NCI-H345 treated with DMSO at 0.1 percent for 48 hours (cell line): ENCODE measurements around the gene KRTAP9-2.
"Not testable (repeated sequence)": the region's sequence is repeated elsewhere in the genome, so short reads cannot be mapped to it uniquely, and the experiment has no call there.

Experiments
- DNase-seq: peaks from one replicate; lab custom pipeline; 2025; ENCODE audit not compliant: unreplicated experiment; lab: John Stamatoyannopoulos, UW

The KRTAP9-2 gene

DNA sequence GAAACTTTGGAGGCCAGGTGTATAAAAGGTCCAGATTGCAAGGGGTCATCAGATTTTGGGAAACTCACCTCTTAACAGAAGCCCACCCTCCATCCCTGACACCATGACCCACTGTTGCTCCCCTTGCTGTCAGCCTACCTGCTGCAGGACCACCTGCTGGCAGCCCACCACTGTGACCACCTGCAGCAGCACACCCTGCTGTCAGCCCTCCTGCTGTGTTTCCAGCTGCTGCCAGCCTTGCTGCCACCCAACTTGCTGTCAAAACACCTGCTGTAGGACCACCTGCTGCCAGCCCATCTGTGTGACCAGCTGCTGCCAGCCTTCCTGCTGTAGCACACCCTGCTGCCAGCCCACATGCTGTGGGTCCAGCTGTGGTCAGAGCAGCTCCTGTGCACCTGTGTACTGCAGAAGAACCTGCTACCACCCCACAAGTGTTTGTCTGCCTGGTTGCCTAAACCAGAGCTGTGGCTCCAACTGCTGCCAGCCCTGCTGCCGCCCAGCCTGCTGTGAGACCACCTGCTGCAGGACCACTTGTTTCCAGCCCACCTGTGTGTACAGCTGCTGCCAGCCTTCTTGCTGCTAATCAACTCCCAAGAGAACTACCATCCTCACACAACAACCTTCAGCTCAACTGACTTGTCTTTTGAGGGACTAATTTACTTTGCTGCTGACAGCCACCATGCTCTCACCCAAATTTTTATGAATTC, 6.1 kb downstream of the KRTAP9-2 start, which contains the start of gene KRTAP9-3:
KRTAP9-3 (plus strand) TSS at position 51 of the 707 bp plus-strand sequence; CDS start at position 104, 53 bp downstream.
- not testable (repeated sequence) for DNase-seq

DNA sequence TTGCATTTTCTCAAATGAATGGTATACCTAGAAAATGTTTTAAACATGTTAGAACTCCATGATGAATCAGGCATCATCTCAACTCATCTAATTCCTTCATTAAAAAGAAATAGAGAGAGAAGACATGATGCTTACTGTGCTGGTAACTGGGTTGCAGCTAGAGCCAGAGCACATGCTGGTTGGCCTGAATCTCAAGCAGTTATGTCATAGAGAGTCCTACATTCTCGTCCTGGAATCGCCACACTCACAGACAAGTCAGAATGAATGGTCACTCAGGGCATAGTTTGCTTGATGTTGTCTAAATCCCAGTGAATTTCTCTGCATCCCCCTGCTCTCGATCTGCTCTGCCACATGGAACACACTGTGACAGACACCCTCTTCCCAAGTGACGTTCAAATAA, 10.7 kb downstream of the KRTAP9-2 start:
- not testable (repeated sequence) for DNase-seq

DNA sequence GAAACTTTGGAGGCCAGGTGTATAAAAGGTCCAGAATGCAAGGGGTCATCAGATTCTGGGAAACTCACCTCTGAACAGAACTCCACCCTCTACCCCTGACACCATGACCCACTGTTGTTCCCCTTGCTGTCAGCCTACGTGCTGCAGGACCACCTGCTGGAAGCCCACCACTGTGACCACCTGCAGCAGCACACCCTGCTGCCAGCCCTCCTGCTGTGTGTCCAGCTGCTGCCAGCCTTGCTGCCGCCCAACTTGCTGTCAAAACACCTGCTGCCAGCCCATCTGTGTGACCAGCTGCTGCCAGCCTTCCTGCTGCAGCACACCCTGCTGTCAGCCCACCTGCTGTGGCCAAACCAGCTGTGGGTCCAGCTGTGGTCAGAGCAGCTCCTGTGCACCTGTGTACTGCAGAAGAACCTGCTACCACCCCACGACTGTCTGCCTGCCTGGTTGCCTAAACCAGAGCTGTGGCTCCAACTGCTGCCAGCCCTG, 11.5 kb downstream of the KRTAP9-2 start, which contains the start of gene KRTAP9-8:
KRTAP9-8 (plus strand) TSS at position 51 of the 489 bp plus-strand sequence; CDS start at position 104, 53 bp downstream.
- not testable (repeated sequence) for DNase-seq

DNA sequence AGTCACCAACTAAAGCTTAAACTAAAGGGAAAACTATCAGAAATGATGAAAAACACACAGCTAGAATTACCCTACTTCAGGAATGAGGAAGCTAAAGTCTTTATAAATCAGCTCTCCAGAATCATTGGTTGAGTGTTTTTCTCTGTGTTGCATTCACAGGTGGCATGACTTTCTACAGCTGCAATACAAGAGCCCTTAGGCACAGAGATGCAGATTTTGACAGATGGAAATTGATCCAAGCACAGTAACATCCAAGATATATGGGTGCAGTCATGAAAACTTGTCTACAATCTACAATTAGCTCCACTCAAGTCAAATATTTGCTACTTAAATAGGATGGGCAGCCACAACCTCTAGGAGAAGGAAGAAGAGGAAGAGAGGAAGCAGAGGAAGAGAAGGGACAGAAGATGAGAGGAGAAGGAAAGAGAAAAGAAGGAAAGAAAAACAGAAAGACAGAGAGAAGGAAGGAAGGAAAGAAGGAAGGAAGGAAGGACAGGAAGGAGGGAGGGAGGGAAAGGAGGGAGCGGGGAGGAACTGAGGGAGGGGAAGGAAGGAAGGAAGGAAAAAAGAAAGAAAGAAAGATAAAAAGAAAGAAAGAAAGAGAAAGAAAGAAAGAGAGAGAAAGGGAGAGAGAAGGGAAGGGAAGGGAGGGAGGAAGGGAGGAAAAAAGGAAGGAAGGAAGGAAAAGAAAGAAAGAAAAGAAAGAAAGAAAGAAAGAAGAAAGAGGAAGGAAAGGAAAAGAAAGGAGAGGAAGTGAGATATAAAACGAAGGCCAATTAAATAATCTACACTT, 20.7 kb downstream of the KRTAP9-2 start:
- DNase-seq, result not testable (repeated sequence)

DNA sequence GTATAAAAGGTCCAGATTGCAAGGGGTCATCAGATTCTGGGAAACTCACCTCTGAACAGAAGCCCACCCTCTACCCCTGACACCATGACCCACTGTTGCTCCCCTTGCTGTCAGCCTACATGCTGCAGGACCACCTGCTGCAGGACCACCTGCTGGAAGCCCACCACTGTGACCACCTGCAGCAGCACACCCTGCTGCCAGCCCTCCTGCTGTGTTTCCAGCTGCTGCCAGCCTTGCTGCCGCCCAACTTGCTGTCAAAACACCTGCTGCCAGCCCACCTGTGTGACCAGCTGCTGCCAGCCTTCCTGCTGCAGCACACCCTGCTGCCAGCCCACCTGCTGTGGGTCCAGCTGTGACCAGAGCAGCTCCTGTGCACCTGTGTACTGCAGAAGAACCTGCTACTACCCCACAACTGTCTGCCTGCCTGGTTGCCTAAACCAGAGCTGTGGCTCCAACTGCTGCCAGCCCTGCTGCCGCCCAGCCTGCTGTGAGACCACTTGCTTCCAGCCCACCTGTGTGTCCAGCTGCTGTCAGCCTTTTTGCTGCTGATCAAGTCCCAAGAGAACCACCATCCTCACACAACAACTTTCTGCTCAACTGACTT, 23.3 kb downstream of the KRTAP9-2 start, which contains the start of gene KRTAP9-4:
KRTAP9-4 (plus strand) TSS at position 51 of the 604 bp plus-strand sequence; CDS start at position 85, 34 bp downstream.
- not testable (repeated sequence) for DNase-seq

DNA sequence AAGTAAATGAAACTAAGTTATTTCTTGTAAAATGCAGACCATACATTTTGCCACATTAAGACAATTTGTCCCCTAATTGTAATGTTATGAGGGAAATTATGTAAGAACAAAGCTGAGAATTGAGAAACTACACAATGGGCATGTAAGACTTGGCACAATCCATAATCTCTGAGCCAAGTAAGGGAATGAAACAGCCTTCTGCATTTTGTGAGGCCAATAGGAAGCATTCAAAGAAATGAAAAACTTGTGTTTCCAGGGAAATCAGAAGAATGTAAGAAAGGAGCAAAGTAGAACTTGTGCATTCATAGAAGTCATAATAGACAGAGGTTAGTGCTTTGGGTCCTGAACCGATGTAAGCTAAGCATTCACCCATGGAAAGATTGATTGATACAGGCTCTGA, 24.8 kb downstream of the KRTAP9-2 start:
- no peak for DNase-seq

DNA sequence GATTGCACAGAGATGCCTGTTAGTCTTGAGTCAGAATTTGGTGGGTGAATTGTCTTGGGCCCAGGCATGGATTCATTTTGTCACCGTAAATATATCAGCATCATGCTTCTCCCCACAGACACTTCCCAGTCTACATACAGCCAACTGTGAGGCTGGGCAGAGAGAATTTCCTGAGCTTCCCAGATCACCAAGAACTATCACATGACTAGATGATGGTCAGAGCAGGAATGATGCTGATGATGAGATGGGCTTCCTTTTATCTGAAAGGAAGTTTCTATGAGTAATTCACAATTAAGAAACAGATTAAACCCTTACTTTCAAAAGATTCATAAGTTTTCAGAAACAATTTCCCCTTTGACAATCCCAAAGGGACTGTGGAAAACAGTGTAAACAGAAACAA, 28.4 kb downstream of the KRTAP9-2 start:
- no peak for DNase-seq

DNA sequence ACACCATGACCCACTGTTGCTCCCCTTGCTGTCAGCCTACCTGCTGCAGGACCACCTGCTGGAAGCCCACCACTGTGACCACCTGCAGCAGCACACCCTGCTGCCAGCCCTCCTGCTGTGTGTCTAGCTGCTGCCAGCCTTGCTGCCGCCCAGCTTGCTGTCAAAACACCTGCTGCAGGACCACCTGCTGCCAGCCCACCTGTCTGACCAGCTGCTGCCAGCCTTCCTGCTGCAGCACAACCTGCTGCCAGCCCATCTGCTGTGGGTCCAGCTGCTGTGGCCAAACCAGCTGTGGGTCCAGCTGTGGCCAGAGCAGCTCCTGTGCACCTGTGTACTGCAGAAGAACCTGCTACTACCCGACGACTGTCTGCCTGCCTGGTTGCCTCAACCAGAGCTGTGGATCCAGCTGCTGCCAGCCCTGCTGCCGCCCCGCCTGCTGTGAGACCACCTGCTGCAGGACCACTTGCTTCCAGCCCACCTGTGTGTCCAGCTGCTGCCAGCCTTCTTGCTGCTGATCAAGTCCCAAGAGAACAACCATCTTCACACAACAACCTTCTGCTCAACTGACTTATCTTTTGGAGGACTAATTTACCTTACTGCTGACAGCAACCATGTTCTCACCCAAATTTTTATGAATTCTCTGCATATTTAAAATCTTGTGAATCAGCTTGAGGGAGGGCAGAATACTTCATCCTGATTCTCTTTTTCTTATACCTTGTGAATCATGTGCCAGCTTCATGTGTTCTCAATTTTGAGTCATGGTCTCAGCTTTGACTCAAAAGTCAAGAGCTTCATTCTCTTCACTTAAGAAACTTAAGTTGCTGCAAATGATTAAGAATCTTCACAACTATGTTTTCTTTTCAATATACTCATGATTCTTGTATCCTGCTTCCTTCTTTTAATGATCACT, 29.2 kb downstream of the KRTAP9-2 start, which contains the start of gene KRTAP9-9:
KRTAP9-9 (plus strand) TSS at position 4 of the 910 bp plus-strand sequence.
- not testable (repeated sequence) for DNase-seq

DNA sequence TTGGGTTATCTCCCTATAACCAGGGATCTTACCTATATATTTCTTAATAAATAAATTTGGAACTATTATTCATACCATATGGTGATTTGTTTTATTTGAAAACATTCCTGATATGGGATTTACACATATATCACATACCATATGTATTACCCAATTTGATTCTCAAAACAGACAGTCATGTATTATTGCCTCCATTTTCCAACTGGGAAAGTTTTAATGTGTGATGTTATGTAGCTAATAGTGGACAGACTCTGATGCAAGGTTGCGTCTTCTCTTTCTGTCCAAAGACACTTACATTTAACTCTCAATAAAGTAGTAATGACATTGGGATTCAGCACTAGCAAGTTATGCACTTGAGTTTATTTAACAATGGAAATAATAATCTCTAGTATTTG, 29.8 kb downstream of the KRTAP9-2 start:
- no peak for DNase-seq

DNA sequence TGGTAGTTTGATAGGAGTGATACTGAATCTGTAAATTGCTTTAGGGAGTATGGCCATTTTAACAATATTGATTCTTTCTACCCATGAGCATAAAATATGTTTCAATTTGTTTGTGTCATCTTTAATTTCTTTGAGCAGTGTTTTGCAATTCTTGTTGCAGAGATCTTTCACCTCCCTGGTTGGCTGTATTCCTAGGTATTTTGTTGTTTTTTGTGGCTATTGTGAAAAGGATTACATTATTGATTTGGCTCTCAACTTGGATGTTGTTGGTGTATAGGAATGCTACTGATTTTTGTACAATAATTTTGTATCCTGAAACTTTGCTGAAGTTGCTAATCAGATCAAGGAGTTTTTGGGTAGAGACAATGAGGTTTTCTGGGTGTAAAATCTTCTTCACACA, 32.0 kb downstream of the KRTAP9-2 start:
- no peak for DNase-seq

DNA sequence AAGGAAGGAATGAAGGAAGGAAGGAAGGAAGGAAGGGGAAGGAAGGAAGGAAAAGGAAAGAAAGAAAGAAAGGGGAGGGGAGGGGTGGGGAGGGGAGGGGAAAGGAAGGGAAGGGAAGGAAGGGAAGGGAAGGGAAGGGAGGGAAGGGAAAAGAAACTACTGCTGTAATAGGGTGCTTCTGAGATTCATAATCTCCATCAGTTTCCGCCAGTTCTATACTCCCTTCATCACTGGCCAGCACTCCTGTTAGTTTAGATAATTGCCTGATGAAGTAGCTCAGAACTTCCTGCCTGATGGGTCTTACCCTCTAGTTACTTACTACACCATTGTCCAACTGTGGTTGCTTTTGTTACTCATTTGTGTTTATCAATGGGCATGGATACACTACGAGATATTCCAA, 36.8 kb downstream of the KRTAP9-2 start:
- DNase-seq, result no peak

DNA sequence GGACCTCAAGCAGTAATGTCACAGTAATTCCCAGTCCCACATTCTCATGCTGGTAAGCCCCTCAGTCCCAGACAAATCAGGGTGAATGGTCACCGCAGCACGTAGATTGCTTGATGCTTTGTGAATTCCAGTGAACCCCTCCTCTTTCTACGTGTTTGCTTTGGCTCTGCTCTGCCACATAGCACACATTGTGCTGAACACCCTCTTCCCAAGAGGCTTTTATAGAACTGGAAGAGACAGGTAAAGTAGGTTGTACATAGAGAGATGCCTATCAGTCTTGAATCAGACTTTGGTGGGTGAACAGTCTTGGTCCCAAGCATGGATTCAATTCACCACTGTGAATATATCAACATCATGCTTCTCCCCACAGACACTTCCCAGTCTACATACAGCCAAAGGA, 38.2 kb downstream of the KRTAP9-2 start:
- DNase-seq, result no peak

DNA sequence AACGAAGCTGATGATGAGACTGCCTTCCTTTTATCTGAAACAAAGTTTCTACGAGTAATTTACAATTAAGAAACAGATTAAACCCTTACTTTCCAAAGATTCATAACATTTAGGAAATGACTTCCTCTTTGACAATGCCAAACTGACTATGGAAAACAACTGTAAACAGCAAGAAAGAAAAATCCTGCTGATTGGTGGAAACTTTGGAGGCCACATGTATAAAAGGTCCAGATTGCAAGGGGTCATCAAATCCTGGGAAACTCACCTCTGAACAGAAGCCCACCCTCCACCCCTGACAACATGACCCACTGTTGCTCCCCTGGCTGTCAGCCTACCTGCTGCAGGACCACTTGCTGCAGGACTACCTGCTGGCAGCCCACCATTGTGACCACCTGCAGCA, 38.6 kb downstream of the KRTAP9-2 start, which contains the start of gene KRTAP9-6:
KRTAP9-6 (plus strand) TSS at position 301 of the 400 bp plus-strand sequence; CDS start at position 301, 0 bp downstream.
- no peak for DNase-seq

DNA sequence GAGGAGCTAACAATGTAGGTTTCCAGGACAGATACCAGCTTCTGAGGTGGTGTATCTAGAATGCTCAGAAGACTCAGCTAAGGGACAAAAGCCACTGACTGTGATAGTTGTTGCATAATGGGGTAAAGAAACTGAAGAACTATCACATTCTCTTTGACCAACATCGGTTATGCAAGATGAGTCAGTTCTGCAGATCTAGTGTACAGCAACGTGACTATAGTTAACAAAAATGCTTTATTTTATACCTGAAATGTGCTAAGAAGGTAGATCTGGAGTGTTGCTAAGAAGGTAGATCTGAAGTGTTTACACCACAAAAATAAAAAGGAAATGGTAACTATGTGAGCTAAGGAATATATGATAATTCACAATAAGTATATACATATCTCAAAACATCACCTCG, 41.3 kb downstream of the KRTAP9-2 start:
- DNase-seq, result no peak

DNA sequence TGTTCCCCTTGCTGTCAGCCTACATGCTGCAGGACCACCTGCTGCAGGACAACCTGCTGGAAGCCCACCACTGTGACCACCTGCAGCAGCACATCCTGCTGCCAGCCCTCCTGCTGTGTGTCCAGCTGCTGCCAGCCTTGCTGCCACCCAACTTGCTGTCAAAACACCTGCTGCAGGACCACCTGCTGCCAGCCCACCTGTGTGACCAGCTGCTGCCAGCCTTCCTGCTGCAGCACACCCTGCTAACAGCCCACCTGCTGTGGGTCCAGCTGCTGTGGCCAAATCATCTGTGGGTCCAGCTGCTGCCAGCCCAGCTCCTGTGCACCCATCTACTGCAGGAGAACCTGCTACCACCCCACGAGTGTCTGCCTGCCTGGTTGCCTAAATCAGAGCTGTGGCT, 44.9 kb downstream of the KRTAP9-2 start:
- not testable (repeated sequence) for DNase-seq

DNA sequence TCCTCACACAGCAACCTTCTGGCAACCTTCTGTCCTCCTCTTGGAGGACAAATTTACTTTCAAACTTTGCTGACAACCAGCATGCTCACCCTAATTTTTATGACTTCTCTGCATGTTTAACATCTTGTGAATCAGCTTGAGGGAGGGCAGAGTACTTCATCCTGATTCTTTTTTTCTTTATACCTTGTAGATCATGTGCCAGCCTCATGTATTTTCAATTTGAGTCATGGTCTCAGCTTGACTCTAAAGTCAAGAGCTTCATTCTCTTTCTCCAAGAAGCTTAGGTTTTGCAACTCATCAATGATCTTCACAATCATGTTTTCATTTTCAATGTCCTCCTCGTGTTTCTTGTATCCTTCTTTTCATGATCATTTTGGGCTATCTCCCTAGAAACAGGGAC, 45.4 kb downstream of the KRTAP9-2 start:
- DNase-seq, result no peak

DNA sequence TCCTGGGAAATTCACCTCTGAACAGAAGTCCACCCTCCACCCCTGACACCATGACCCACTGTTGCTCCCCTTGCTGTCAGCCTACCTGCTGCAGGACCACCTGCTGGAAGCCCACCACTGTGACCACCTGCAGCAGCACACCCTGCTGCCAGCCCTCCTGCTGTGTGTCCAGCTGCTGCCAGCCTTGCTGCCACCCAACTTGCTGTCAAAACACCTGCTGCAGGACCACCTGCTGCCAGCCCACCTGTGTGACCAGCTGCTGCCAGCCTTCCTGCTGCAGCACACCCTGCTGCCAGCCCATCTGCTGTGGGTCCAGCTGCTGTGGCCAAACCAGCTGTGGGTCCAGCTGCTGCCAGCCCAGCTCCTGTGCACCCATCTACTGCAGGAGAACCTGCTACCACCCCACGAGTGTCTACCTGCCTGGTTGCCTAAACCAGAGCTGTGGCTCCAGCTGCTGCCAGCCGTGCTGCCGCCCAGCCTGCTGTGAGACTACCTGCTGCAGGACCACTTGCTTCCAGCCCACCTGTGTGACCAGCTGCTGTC, 49.3 kb downstream of the KRTAP9-2 start, which contains the start of gene KRTAP9-7:
KRTAP9-7 (plus strand) TSS at position 51 of the 543 bp plus-strand sequence; CDS start at position 51, 0 bp downstream.
- DNase-seq, result not testable (repeated sequence)
